ENCODE data around the gene SUMO1. TPM values are rescaled to one million over a fixed set of nuclear protein-coding genes. Genes with fewer than 3 reads are reported as not detected.

The SUMO1 gene
- total and polyA plus RNA-seq, 2 of the 4 experiments (the other 2 are of a cell fraction): 72.3 to 90.0 TPM

- Histone ChIP-seq H3K4me1 (ENCODE audit: control insufficient read depth, insufficient read depth, low read length) (peaks cover 4% of the 10 kb centered on the region), H2BK20ac (ENCODE audit: low read depth, low read length) (no peak overlapping the region), H3K23ac (ENCODE audit: low read depth, low read length) (peak overlapping the region; percentile 4; the same call in 1 of the 2 replicates), H3K4ac (ENCODE audit: low read depth, low read length) (no peak overlapping the region), H3K36me3 (ENCODE audit: control insufficient read depth, insufficient read depth, low read length) (peaks cover 15% of the 10 kb centered on the region), H4K5ac (ENCODE audit: low read depth, low read length) (no peak overlapping the region), H3K4me3 (ENCODE audit: insufficient read depth, low read depth, low read length) (no peak overlapping the region), H3K79me1 (ENCODE audit: low read depth in 1 of 2, low read length in 2 of 2) (peaks cover 10 to 65% of the 10 kb centered on the region in 2 experiments; a peak in 3 of 4 replicates), H2AK9ac (replicated peaks; ENCODE audit: low read depth, low read length, poor library complexity) (no peak overlapping the region), H3K27ac (ENCODE audit: insufficient read depth, low read length) (peak overlapping the region; percentile 36; the same call in 1 of the 2 replicates), H2BK15ac (ENCODE audit: low read depth, low read length) (no peak overlapping the region), H3K9ac (ENCODE audit: low read depth, low read length) (0 out of 2 replicates have a peak overlapping the region, but pooled peaks have one; percentile 34), H2AK5ac (ENCODE audit: low read depth, low read length) (no peak overlapping the region), H2AFZ (replicated peaks; ENCODE audit: low read length, poor library complexity) (no peak overlapping the region), H3K27me3 (ENCODE audit: control insufficient read depth, insufficient read depth, low read length) (no peaks in the 10 kb centered on the region), H3K9me1 (ENCODE audit: insufficient read depth, low read length) (no peaks in the 10 kb centered on the region; the same call in 1 of the 2 replicates), H2BK120ac (ENCODE audit: low read depth, low read length) (no peak overlapping the region), H3K56ac (ENCODE audit: extremely low read depth, insufficient read depth, low read length) (no peak overlapping the region), H4K8ac (ENCODE audit: low read depth in 2 of 2, low read length in 2 of 2) (no peak overlapping the region; a peak in 1 of 4 replicates), H2BK5ac (ENCODE audit: low read depth, low read length, poor library complexity, severe bottlenecking) (peak overlapping the region; percentile 39), H3K18ac (ENCODE audit: low read depth, low read length) (no peak overlapping the region), H3K14ac (replicated peaks; ENCODE audit: low read depth, low read length) (0 out of 2 replicates have a peak overlapping the region, but pooled peaks have one; percentile 4), H3K9me3 (ENCODE audit: control insufficient read depth, insufficient read depth, low read length) (no peaks in the 10 kb centered on the region), H3K4me2 (ENCODE audit: low read depth, low read length) (peak overlapping the region; percentile 62), H4K20me1 (ENCODE audit: insufficient read depth, low read length) (peaks cover 35% of the 10 kb centered on the region), H4K91ac (ENCODE audit: insufficient read depth, low read depth, low read length) (no peak overlapping the region)
- ChIA-PET CTCF (no interaction called here), POLR2A (ENCODE audit: unreplicated experiment) (no interaction called here)
- no TSS peak for BruUV-seq (replicated peaks)
- in situ Hi-C loops (cut with MboI; ENCODE audit: low sequenced_read_pairs) (no loop called here), dilution Hi-C loops (cut with HindIII; ENCODE audit: low sequenced_read_pairs, unreplicated experiment) (no loop called here), intact Hi-C loops (cut with micrococcal nuclease) (no loop called here)
- no CpG with 5 or more reads among the region's 1 CpG for whole genome bisulfite sequencing, 2 experiments (ENCODE audit: extremely low coverage in 2 of 2, insufficient read length in 1 of 2)
- TF ChIP-seq CEBPB (IDR thresholded peaks at IDR 0.05; ENCODE audit: low read depth, low read length): no peak
- peak; percentile 98 for ATAC-seq (ENCODE audit: low read depth)
- peak; percentile 56 for DNase-seq
Observed at GRCh38 chr2:202221873-202222272, 16.5 kb downstream of the SUMO1 start.

Measured in IMR-90 (cell line).